A549 treated with RU486 at 1 μM for 4 hours (cell line): ENCODE measurements around the gene RDH13. TPM values are rescaled to one million over a fixed set of nuclear protein-coding genes. Genes with fewer than 3 reads are reported as not detected.

ENCODE experiments used
- total RNA-seq: library from RNA; stranded (reverse); fragments of 200-300 nt; extraction: Qiagen RNA extraction; gene quantifications from 5 replicates; pipeline ENCODE4 v1.2.3, GENCODE V29; 2022; ENCODE audit warnings: low read depth

RDH13 gene, protein sequence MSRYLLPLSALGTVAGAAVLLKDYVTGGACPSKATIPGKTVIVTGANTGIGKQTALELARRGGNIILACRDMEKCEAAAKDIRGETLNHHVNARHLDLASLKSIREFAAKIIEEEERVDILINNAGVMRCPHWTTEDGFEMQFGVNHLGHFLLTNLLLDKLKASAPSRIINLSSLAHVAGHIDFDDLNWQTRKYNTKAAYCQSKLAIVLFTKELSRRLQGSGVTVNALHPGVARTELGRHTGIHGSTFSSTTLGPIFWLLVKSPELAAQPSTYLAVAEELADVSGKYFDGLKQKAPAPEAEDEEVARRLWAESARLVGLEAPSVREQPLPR
- 16.7 to 22.3 TPM (median 21.3 TPM) in 5 replicates for total RNA-seq

GRCh38 chr19:55062735-55063491 is at the start of gene RDH13:
Gene RDH13 (minus strand): TSS chr19:55063148. CDS start chr19:55063032, 116 bp downstream.

GRCh38 chr19:55075371-55075998 is 12.5 kb upstream of the RDH13 start, which contains the start of gene EPS8L1:
Gene EPS8L1 (plus strand): TSS chr19:55075869. CDS start chr19:55076445, 576 bp downstream.

Other genes starting within 250 kb of the RDH13 start
- gene KIR3DL1, start 246.7 kb downstream of the RDH13 start, total RNA-seq: not detected in 5 replicates
- not detected in 5 replicates for gene KIR2DS4, start 230.5 kb downstream of the RDH13 start, total RNA-seq
- gene KIR3DL2, start 212.7 kb downstream of the RDH13 start, total RNA-seq: not detected in 5 replicates
- not detected in 5 replicates for gene FCAR, start 188.9 kb downstream of the RDH13 start, total RNA-seq
- gene NCR1, start 157.0 kb downstream of the RDH13 start, total RNA-seq: not detected in 5 replicates
- not detected in 5 replicates for gene NLRP7, start 115.6 kb downstream of the RDH13 start, total RNA-seq
- gene NLRP2, start 96.8 kb downstream of the RDH13 start, total RNA-seq: 24.0 to 26.8 TPM (median 25.2 TPM) in 5 replicates
- gene GP6, start 24.9 kb downstream of the RDH13 start, total RNA-seq: 0.07 to 0.22 TPM (median 0.10 TPM) in 5 replicates
- gene EPS8L1, start 12.7 kb upstream of the RDH13 start, total RNA-seq: 4.6 to 5.7 TPM (median 5.2 TPM) in 5 replicates
- gene PPP1R12C, start 54.5 kb upstream of the RDH13 start, total RNA-seq: 58.4 to 86.7 TPM (median 84.2 TPM) in 5 replicates
- 116 to 151 TPM (median 125 TPM) in 5 replicates for gene TNNT1, start 86.1 kb upstream of the RDH13 start, total RNA-seq
- 6.5 to 8.7 TPM (median 7.6 TPM) in 5 replicates for gene TNNI3, start 94.6 kb upstream of the RDH13 start, total RNA-seq
- 5.2 to 8.6 TPM (median 7.0 TPM) in 5 replicates for gene DNAAF3, start 103.5 kb upstream of the RDH13 start, total RNA-seq
- gene SYT5, start 117.1 kb upstream of the RDH13 start, total RNA-seq: 3.3 to 7.7 TPM (median 4.1 TPM) in 5 replicates
- gene PTPRH, start 146.4 kb upstream of the RDH13 start, total RNA-seq: 3.7 to 5.2 TPM (median 4.3 TPM) in 5 replicates
- gene TMEM86B, start 165.6 kb upstream of the RDH13 start, total RNA-seq: 3.3 to 5.6 TPM (median 5.2 TPM) in 5 replicates
- gene PPP6R1, start 195.9 kb upstream of the RDH13 start, total RNA-seq: 90.1 to 134 TPM (median 119 TPM) in 5 replicates
- 119 to 147 TPM (median 136 TPM) in 5 replicates for gene HSPBP1, start 217.0 kb upstream of the RDH13 start, total RNA-seq
- 2.8 to 5.2 TPM (median 3.7 TPM) in 5 replicates for gene BRSK1, start 220.8 kb upstream of the RDH13 start, total RNA-seq